ENCODE measurements around the gene NOD1.
"Not testable (repeated sequence)": the region's sequence is repeated elsewhere in the genome, so short reads cannot be mapped to it uniquely, and the experiment has no call there.

Gene NOD1

GRCh38 chr7:30478349-30479201 is at the start of gene NOD1:
TSS of gene NOD1 (minus strand) at chr7:30478784. CDS start at chr7:30456921, 21,863 bp downstream.
- peak; percentile 79 for DNase-seq

- not testable (repeated sequence) for DNase-seq
These were observed 48.7 kb upstream of the NOD1 start for GRCh38 chr7:30527297-30527696.

DNA sequence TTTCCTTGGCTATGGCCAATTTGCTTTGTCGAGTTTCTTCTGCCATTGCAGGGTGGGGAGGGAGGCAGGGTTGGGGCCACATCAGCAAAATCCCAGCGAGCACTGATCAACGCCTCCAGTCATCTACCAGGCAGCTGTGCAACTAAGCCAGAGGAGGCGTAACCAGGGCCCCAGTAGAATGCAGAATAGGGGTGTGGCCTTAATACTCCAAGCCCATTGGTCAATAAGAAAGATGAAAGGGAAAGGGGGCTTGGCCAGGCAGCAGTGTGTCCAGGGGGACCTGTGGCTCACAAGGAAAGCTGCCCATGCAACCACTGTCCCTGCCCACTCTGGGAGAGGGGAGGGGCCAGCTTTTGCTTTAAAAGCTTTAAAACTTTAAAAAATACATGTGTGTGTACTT is 47.6 kb upstream of the NOD1 start:
- DNase-seq: no peak

- DNase-seq: no peak
These were observed 46.8 kb upstream of the NOD1 start for GRCh38 chr7:30525429-30525828.

GRCh38 chr7:30524545-30524944 is 46.0 kb upstream of the NOD1 start:
- no peak for DNase-seq

DNA sequence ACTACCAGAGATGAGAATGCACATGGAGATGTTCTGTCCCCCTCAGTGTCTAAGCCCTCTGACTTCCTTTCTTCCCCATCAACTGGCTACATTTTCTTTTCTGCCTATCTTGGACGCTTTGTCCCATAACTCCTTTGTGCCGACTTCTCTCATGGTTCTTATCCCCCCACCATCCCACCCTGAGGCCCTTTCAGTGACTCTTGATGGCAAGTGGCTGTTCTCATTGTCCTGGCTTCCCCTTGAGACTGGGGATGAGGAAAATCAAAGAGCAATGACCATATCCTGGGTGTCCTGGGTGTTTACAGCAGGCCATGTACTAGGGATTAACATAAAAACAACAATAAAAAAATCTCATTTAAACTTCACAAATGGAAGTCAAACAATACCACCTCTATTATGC is 44.9 kb upstream of the NOD1 start:
- DNase-seq: no peak

- DNase-seq: no peak
These were observed 43.6 kb upstream of the NOD1 start for GRCh38 chr7:30522159-30522558.

DNA sequence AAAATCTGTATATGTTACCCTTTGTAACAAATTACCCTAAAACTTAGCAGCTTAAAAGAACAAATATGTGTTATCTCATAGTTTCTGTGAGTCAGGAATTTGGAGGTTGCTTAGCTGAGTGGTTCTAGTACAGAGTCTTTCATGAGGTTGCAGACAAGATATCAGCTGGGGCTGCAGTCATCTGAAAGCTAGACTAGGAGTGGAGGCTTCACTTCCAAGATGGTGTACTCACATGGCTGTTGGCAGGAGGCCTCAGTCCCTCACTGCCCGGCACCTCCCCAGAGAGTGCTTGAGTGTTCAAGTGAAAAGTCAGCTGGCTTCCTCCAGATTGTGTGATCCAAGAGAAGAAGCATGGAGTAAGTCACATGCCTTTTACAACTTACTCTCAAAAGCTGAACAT is 42.9 kb upstream of the NOD1 start:
- DNase-seq: no peak

- DNase-seq: no peak
These were observed 40.5 kb upstream of the NOD1 start for GRCh38 chr7:30519122-30519521.

DNA sequence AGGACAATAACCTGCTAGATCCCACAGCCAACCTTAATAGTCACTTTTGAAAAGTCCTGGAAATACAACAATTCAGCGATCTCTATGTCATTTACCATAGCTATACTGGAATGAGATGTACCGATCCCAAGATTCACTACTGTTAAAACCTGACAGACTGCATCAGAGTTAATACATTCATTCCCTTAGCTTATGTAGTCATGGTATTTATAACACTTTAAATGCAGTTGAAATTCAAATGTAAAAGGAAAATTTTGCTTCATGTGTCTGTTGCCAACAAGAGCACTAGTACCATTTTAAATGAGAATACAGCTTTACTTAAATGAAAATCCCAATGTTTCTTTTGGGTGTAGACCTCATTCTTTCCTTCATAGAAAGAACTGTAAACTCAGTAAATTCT is 37.2 kb upstream of the NOD1 start:
- no peak for DNase-seq

DNA sequence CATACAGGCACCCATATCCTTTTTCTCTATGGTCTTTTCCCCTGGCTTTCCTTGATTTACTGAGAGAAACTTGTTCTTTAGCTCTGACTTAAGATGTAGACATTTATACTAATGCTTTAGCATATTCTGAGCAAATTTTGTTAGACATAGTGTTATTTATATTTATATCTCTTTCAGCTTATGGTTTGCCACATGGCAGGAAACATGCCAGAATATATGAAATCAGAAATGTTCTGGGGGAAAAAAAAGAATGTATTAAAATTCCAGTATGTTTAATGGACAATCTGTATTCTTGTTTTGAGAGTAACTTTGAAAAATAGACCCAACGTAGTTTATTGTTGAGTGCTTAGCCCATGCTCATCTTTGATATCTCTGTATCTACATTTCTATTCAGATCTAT is 36.2 kb upstream of the NOD1 start:
- no peak for DNase-seq

DNA sequence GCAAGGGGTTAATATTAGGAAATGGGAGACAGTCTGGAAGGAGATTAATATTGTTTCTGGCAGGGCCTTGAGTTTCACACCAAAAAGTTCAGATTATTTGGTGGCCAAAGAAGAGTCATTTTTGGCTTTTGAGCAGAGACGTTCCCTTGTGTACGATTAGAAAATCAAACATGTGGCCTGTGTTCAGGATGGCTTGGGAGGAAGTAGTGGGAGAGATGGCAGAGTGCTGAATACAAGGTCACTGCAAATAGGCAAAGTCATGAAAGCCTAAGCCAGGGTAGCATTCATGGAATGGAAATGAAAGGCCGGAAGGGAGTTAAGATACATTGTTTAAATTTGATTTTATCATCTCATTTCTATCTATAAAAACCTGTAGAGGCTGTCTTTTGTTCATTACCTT is 35.6 kb upstream of the NOD1 start:
- DNase-seq: no peak

DNA sequence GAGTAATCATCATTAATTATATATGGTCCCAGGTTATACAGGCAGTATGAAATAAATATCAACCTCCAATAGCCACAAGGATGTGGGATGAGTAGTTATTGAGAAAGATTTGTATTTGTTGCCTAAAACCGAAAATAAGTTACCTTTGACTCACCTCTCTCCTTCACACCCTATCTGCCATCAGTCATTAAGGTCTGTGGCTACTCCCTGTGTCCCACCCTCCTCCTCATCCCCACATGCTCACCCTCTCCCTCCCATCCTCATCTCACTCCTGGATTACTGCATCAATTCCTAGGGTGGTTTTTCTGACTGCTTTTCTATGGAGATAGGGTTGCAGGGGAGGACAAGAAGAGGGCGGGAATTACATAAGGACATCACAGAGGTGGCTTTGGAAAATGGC is 35.2 kb upstream of the NOD1 start:
- DNase-seq: no peak

GRCh38 chr7:30511973-30512662 is 33.5 kb upstream of the NOD1 start:
- no peak for DNase-seq

DNA sequence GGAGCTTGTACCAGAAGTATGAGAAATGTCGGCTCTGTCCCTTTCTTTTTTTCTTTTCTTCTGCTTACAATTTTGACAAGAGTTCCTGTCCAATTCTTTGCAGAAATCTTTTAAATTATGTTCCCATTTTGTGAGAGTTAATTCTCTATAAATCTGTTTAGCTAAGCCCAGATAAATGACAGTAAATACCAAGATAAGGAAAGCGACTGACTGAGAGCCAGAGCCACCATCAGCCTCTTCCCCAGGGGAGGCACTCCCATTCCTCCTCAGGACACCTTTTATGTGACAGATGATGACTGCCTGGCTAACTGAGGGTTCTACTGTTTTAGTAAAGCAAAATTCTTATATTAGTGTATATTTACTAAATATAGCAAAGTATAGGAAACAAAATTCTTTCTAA is 32.9 kb upstream of the NOD1 start:
- no peak for DNase-seq

DNA sequence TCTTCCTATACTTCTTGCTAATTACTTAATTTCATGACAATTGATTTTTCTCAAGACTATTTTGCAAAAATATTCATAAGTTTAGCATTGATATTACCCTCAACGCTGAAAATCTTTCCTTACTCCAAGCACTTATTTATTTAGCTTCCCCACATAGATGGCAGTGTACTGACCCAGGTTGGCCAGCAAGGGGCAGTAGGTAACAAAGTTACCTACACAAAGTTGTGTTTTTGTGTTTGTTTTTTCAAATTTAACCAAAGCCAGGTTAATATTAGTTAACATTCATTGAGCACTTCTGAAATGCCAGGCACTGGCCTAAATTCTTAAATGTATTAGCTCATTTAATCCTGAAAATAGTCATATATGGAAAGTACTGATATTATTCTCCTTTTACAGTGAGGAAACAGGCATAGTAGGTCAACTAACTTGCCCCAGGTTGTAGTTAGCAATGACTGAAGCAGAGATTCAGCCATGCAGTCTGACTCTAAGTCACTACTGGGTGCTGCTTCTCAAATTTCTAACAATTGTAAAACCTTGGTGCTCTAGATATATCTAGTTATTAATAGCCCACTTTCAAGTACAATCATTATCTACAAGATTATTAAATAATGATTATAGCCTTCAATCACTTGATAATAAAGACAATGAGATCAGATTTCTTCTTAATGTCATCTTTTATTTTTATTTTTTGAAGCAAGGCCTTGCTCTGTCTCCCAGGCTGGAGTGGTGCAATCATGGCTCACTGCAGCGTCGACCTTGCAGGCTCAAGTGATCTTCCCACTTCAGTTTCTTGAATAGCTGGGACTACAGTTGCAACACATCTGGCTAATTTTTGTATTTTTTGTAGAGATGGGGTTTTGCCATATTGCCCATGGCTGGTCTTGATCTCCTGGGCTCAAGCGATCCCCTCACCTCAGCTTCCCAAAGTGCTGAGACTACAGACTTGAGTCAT is 31.8 kb upstream of the NOD1 start:
- DNase-seq: peak; percentile 46

GRCh38 chr7:30509171-30509857 is 30.7 kb upstream of the NOD1 start:
- not testable (repeated sequence) for DNase-seq

GRCh38 chr7:30507346-30507900 is 28.8 kb upstream of the NOD1 start:
- DNase-seq: not testable (repeated sequence)

DNA sequence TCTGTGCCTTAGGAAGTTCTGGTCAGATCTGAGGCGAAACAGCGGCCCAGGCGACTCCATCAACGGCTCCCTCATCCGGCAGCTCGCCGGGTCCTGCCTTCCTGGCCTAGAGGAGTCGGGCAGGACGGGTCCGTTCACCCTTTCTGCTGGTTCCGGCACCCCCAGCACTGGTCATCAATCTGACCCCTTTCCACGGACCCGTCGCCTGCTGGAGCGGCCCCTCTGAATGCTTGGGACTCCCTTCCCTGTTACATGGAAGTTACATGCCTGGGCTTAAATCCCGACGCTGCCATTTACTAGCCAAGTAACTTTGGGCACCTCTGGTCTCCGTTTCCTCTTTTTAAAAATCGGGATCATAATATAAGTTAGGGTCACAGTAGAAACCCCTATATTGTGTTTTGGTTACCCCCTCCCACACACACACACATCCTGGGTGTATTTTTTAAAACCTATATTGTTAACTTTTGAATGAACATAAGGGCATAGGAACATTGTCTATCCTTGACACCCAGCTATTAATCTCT is 26.7 kb upstream of the NOD1 start:
- no peak for DNase-seq

DNA sequence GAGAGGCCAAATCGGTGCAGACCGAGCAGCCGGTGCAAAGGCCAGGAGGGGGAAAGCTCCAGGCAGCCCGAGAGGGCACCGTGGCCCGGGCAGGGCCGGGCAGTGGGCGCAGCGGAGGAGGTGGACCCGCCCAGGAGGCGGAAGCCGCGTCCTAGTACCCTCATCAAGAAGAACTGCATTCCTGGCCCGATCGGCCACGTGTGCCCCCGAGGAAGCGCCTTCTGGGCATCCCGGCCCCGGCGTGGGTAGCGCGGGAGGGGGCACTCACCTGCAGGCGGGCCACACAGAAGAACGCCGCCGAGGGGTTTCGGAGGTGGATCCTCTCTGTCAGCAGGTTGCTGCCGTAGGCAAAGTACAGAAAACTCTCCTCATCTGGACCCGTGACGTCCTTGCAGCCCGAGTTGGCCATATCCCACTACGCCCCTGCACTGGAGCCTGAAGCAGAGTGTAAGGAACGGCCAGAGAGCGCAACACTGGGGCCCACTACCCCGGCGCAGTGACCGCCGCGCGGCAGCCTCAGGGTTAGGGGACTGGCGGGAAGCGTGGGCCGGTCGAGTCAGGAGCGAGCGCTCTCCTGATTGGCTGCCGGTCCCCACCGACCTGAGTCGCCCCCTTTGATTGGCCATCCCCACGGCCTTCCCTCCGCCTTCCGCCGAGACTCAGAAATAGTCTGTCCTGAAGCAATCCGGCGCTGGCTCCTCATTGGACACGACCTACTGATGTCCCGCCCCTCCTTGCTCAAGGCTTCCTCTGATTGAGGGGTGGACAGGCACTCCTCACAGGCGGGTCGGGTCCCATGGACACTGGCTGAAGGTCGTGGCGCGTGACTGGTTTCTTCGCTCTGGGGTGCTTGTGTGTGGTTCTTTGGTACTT is 26.0 kb upstream of the NOD1 start, which contains the start of gene GGCT:
GGCT (minus strand) TSS at position 529 of the 873 bp plus-strand sequence; CDS start at position 409, 120 bp downstream.
- DNase-seq: peak; percentile 97

All from OCI-M1 (cell line).